CD4-positive, alpha-beta T cell treated with Interleukin-12 subunit alpha and Interleukin-12 subunit beta, for 1 hour (primary cell): ENCODE results near the gene FASTKD3.

Experiments
- DNase-seq: peaks from one replicate; pipeline ENCODE4 v3.0.0-alpha.2; 2020

The FASTKD3 gene

GRCh38 chr5:7877851-7878250 is 9.0 kb upstream of the FASTKD3 start:
- DNase-seq: no peak

- DNase-seq: no peak
Observed at GRCh38 chr5:7876867-7877266, 8.0 kb upstream of the FASTKD3 start.

- DNase-seq: no peak
Observed at GRCh38 chr5:7875151-7875550, 6.3 kb upstream of the FASTKD3 start.

- no peak for DNase-seq
Observed at GRCh38 chr5:7874639-7875038, 5.8 kb upstream of the FASTKD3 start.

GRCh38 chr5:7873216-7873615 is 4.4 kb upstream of the FASTKD3 start:
- peak; percentile 54 for DNase-seq

GRCh38 chr5:7872517-7873130 is 3.8 kb upstream of the FASTKD3 start:
- DNase-seq: no peak

GRCh38 chr5:7871653-7872052 is 2.8 kb upstream of the FASTKD3 start:
- DNase-seq: peak; percentile 24

GRCh38 chr5:7869474-7870136 is 774 bp upstream of the FASTKD3 start:
- peak; percentile 30 for DNase-seq

GRCh38 chr5:7868427-7868772 is 431 bp downstream of the FASTKD3 start:
- DNase-seq: no peak

GRCh38 chr5:7867260-7867659 is 1.6 kb downstream of the FASTKD3 start:
- DNase-seq: no peak

- DNase-seq: no peak
Observed at GRCh38 chr5:7866196-7866595, 2.6 kb downstream of the FASTKD3 start.

GRCh38 chr5:7857926-7858632 is 10.8 kb downstream of the FASTKD3 start:
- no peak for DNase-seq

GRCh38 chr5:7857361-7857760 is 11.5 kb downstream of the FASTKD3 start:
- DNase-seq: no peak

- DNase-seq: peak; percentile 59
Observed at GRCh38 chr5:7856855-7857254, 12.0 kb downstream of the FASTKD3 start.

GRCh38 chr5:7855611-7856010 is 13.2 kb downstream of the FASTKD3 start:
- no peak for DNase-seq

- DNase-seq: no peak
Observed at GRCh38 chr5:7852988-7853387, 15.8 kb downstream of the FASTKD3 start.

- DNase-seq: no peak
Observed at GRCh38 chr5:7852542-7852941, 16.3 kb downstream of the FASTKD3 start.

- DNase-seq: no peak
Observed at GRCh38 chr5:7851617-7852289, 17.1 kb downstream of the FASTKD3 start.

- DNase-seq: no peak
Observed at GRCh38 chr5:7851240-7851592, 17.6 kb downstream of the FASTKD3 start.

GRCh38 chr5:7850395-7851239 is 18.2 kb downstream of the FASTKD3 start, which contains the start of gene CFAP90:
Gene CFAP90, minus strand, starts transcription at chr5:7851133. Its CDS starts 112 bp downstream, at chr5:7851021.
- DNase-seq: peak; percentile 42

GRCh38 chr5:7849681-7850394 is 19.0 kb downstream of the FASTKD3 start:
- DNase-seq: peak; percentile 21

GRCh38 chr5:7848296-7848695 is 20.5 kb downstream of the FASTKD3 start:
- no peak for DNase-seq
